Astrocyte of the spinal cord (primary cell): ENCODE data around the gene F10.

Source experiments
- DNase-seq: peaks from one replicate; pipeline ENCODE4 v3.0.0; 2011; ENCODE audit warnings: low read depth, low spot score
- H3K4me3 ChIP-seq: 2 replicates; pipeline ENCODE4 v1.5.1; 2011; ENCODE audit warnings: low read depth, mild to moderate bottlenecking, low read length, moderate library complexity
- CTCF ChIP-seq: IDR thresholded peaks from 2 replicates; pipeline ENCODE4 v1.5.1; 2012; ENCODE audit warnings: low read depth, mild to moderate bottlenecking, low read length, inconsistent platforms
- in situ Hi-C: cut with HindIII; loops from 2 replicates; pipeline ENCODE4 v1.10.0; 2017; ENCODE audit warnings: low sequenced_read_pairs

Gene F10

GRCh38 chr13:113176280-113176679 lies 53.7 kb downstream of the F10 start:
- no peak for DNase-seq
- no peak overlapping the region for H3K4me3 ChIP-seq
- TF ChIP-seq CTCF, result no peak
- in situ Hi-C loops, result no loop called here

GRCh38 chr13:113176822-113177221 lies 54.2 kb downstream of the F10 start:
- DNase-seq, result no peak
- no peak for TF ChIP-seq CTCF
- in situ Hi-C loops, result no loop called here
- no peak overlapping the region for H3K4me3 ChIP-seq

- in situ Hi-C loops, result no loop called here
- H3K4me3 ChIP-seq, result no peak overlapping the region
- DNase-seq, result peak; percentile 91
- TF ChIP-seq CTCF, result no peak
Measured at GRCh38 chr13:113178070-113178895, 55.7 kb downstream of the F10 start.

GRCh38 chr13:113178896-113179167 lies 56.2 kb downstream of the F10 start:
- in situ Hi-C loops, result no loop called here
- DNase-seq, result no peak
- no peak for TF ChIP-seq CTCF
- no peak overlapping the region for H3K4me3 ChIP-seq

DNA sequence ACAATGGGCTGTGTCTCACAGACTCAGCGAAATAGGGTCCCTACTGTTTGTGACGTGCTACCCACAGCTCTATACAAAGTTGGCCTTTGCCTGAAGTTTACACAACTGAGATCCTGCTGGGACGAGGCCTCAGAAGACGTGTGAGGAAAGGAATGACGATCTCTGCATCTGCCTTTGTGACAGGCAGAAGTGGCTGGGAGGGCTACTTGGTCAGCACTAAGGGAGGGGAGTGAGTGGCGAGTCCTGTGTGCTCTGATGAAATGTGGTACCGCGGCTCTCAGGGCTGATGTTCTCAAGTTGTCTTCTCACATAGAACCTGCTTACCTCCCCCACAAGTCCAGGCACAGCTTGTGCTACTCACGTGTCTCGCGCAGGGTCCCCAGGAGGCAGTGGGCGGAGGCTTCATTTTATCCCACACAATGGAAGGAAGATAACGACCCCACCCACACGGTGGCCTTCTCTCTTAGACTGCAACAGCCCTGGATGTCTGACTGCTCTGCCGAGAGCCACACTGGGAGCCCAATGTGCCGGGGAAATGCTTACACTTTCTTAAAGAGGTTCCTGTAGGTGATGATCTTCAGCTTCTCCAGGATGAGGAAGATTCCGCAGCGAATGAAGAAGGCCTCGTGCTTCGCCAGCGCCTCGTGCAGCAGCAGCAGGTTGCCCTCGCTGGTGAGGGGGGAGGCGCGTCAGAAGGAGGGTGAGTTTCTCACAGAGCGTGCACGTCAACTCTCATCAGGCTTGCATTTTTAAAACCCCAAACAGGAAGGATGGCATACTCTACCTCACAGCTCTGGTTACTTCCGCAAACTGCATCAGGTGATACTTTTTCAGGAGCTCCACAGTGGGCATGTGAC lies 57.0 kb downstream of the F10 start:
- no peak for TF ChIP-seq CTCF
- in situ Hi-C loops, result no loop called here

GRCh38 chr13:113182046-113182445 lies 59.4 kb downstream of the F10 start:
- TF ChIP-seq CTCF, result no peak

More for the DNA sequence above, 57.0 kb downstream of the F10 start:
- H3K4me3 ChIP-seq, result no peak overlapping the region
- peak; percentile 85 for DNase-seq

More at GRCh38 chr13:113182046-113182445, 59.4 kb downstream of the F10 start:
- peak; percentile 86 for DNase-seq
- no peak overlapping the region for H3K4me3 ChIP-seq
- in situ Hi-C loops, result no loop called here
